ENCODE measurements around the gene LMBR1.
"Not testable (repeated sequence)": the region's sequence is repeated elsewhere in the genome, so short reads cannot be mapped to it uniquely, and the experiment has no call there.

LMBR1 gene

DNA sequence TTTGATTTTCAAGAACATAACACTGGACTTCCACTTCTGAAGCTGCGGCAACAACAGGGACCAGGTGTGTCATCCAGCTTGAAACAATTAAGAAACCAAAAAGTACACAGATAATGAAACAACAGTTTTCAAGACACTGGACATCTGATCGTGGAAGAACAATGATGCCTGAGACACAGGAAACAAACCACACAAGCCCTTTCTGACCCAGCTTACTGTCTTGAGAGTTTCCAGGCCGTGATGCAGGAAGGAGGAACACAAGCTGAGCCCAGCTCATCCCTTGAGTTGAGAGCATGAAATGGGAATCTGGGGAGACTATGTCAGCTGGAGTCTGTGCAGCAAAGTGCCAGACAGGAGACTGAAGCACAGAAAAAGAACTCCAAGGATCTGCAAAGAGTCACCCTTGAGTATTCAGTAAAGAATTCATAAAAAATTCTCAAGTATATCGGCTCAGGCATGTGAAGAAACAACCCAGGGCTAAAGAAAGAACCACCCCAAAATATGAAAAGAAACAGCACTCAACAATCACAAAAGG is 160.8 kb downstream of the LMBR1 start:
- Histone ChIP-seq H3K4me3 (no peak overlapping the region), H3K27ac (no peak overlapping the region), H3K9ac (ENCODE audit: insufficient read length) (no peak overlapping the region), H3K36me3 (ENCODE audit: insufficient read depth, low read length) (no peaks in the 10 kb centered on the region; the same call in 1 of the 2 replicates), H3K9me3 (ENCODE audit: low read depth, low read length) (no peaks in the 10 kb centered on the region; the same call in 1 of the 2 replicates)
- no peak for TF ChIP-seq POLR2AphosphoS5 (IDR thresholded peaks at IDR 0.05; ENCODE audit: borderline replicate concordance, low read depth, low read length)
- no peak for TF ChIP-seq FOXP2 (optimal IDR thresholded peaks at IDR 0.05; ENCODE audit: control extremely low read depth, extremely low read length, insufficient read depth)
- no peak for TF ChIP-seq EZH2 (IDR thresholded peaks at IDR 0.05)
- no peak for DNase-seq (ENCODE audit: low read depth, low spot score)

DNA sequence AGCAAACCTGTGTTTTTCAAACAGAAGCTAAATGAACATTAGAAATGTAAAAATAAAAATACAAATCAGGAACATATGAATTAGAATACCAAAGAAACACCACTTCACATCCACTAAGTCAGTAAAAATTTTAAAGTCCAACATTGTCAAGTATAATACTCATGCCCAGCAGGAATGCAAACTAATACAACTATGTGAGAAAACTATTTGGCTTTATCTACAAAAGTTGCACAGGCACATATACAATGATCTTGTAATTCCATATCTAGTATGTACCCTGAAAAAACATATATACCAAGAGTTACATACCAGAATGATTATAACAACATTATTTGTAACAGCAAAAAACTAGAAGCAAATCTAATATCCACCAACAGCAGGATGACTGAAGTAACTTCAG is 161.3 kb downstream of the LMBR1 start:
- Histone ChIP-seq H3K36me3 (ENCODE audit: insufficient read depth, low read length) (no peaks in the 10 kb centered on the region; the same call in 1 of the 2 replicates), H3K9me3 (ENCODE audit: low read depth, low read length) (no peaks in the 10 kb centered on the region; the same call in 1 of the 2 replicates), H3K9ac (ENCODE audit: insufficient read length) (no peak overlapping the region), H3K4me3 (no peak overlapping the region), H3K27ac (no peak overlapping the region)
- no peak for TF ChIP-seq EZH2 (IDR thresholded peaks at IDR 0.05)
- TF ChIP-seq POLR2AphosphoS5 (IDR thresholded peaks at IDR 0.05; ENCODE audit: borderline replicate concordance, low read depth, low read length), result no peak
- no peak for DNase-seq (ENCODE audit: low read depth, low spot score)

- Histone ChIP-seq H3K27ac (no peak overlapping the region), H3K36me3 (ENCODE audit: insufficient read depth, low read length) (no peaks in the 10 kb centered on the region), H3K4me3 (no peak overlapping the region), H3K9ac (ENCODE audit: insufficient read length) (no peak overlapping the region), H3K9me3 (ENCODE audit: low read depth, low read length) (no peaks in the 10 kb centered on the region)
- TF ChIP-seq FOXP2 (optimal IDR thresholded peaks at IDR 0.05; ENCODE audit: control extremely low read depth, extremely low read length, insufficient read depth) (no peak), POLR2AphosphoS5 (IDR thresholded peaks at IDR 0.05; ENCODE audit: borderline replicate concordance, low read depth, low read length) (no peak), EZH2 (IDR thresholded peaks at IDR 0.05) (no peak)
- no peak for DNase-seq (ENCODE audit: low read depth, low spot score)
These were observed 167.0 kb downstream of the LMBR1 start for GRCh38 chr7:156725936-156726335.

DNA sequence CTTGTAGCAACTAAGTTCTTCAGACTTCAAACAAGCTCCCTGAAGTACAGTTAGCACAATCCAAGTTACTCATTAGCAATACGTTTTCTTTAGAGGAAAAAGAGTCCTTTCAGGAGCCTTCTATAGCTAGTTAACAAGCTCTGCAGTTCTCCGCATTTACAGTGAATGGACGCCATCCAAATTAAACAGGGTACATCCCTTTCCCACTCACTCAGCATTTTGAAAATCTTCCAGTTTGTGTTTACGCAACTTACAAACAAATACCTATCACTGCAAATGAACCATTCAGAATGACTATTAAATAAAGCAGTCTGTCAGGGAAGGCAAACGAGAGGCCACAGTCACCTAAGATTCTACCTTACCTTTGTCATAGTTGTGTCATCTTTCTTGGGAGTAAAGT is 167.9 kb downstream of the LMBR1 start:
- H3K27ac ChIP-seq, result no peak overlapping the region
- H3K9ac ChIP-seq (ENCODE audit: insufficient read length), result no peak overlapping the region
- H3K4me3 ChIP-seq, result no peak overlapping the region
- H3K9me3 ChIP-seq (ENCODE audit: low read depth, low read length), result no peaks in the 10 kb centered on the region
- no peak for DNase-seq (ENCODE audit: low read depth, low spot score)
- no peaks in the 10 kb centered on the region for H3K36me3 ChIP-seq (ENCODE audit: insufficient read depth, low read length)
- TF ChIP-seq EZH2 (IDR thresholded peaks at IDR 0.05), result no peak
- TF ChIP-seq FOXP2 (optimal IDR thresholded peaks at IDR 0.05; ENCODE audit: control extremely low read depth, extremely low read length, insufficient read depth), result no peak
- no peak for TF ChIP-seq POLR2AphosphoS5 (IDR thresholded peaks at IDR 0.05; ENCODE audit: borderline replicate concordance, low read depth, low read length)

DNA sequence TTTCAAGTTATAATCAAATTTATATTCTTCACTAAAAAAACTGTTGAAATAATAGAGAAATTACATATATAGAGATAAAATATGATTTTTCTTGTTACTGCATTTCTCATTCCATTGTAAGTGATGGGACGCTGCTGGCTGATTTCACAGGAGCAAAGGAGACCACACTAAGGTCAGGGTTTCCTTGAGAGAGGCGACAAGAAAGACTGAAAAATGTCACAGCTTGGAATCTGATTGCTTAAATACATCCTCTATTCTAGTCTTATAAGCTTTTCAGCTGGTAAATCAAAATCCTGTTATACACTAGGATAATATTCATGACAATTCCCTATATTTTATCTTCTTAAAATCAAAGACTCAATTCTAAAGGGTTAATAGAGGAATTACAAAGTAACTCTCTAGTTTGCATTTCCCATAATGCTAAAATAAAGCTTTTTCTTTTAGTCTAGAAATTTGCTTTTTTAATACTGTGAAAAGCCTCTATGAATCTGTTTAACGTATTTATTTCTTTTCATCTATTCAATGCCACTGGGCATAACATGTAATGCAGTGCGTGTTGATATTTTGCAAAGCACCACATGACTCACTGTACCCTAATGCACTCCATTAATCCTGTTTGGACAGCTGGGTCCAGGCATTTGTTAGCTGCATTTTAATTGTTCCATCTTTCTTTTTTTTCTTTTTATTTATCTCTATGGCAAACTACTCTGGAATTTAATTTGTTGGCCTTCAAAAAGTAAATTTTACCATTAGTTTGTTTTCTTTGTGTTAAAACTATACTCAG is 170.7 kb downstream of the LMBR1 start:
- TF ChIP-seq POLR2AphosphoS5 (IDR thresholded peaks at IDR 0.05; ENCODE audit: borderline replicate concordance, low read depth, low read length), result no peak
- TF ChIP-seq EZH2 (IDR thresholded peaks at IDR 0.05), result no peak
- TF ChIP-seq FOXP2 (optimal IDR thresholded peaks at IDR 0.05; ENCODE audit: control extremely low read depth, extremely low read length, insufficient read depth), result no peak
- no peak overlapping the region for H3K27ac ChIP-seq
- no peak for DNase-seq (ENCODE audit: low read depth, low spot score)
- no peak overlapping the region for H3K9ac ChIP-seq (ENCODE audit: insufficient read length)
- H3K9me3 ChIP-seq (ENCODE audit: low read depth, low read length), result no peaks in the 10 kb centered on the region
- no peak overlapping the region for H3K4me3 ChIP-seq
- H3K36me3 ChIP-seq (ENCODE audit: insufficient read depth, low read length), result no peaks in the 10 kb centered on the region

DNA sequence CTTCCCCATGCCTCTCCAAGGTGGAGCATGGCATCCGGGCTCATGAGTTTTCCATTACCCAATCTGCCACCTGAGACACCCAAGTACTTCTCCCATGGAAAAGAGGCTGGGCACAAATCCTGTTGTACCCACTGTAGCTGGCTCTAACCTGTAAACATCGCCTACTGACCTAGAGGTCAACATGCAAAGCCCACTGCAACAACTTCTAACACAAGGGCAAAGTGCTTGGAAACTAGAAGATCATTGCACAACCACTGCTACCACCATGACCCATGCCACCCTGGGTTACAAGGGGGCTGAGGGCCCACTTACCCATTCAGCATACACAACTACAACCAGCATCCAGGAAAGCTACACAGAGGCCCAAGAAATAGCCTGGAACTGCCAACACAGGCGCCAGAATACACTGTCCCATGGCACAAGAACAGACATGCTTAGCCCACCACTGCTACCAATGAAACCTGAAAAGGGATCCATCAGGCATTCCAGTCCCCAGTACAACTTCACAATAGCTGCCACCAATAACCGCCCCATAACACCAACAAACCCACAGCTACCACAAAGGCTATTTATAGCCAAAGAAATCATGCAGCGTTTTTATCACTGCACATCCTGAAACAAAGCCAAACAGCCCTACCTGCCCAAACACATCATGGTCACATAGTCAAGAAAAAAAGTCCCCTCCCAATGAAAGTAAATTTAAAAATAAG is 189.1 kb downstream of the LMBR1 start:
- Histone ChIP-seq H3K36me3 (ENCODE audit: insufficient read depth, low read length) (no peaks in the 10 kb centered on the region), H3K27ac (no peak overlapping the region), H3K9ac (ENCODE audit: insufficient read length) (no peak overlapping the region), H3K4me3 (no peak overlapping the region), H3K9me3 (ENCODE audit: low read depth, low read length) (no peaks in the 10 kb centered on the region)
- DNase-seq (ENCODE audit: low read depth, low spot score), result no peak
- TF ChIP-seq FOXP2 (optimal IDR thresholded peaks at IDR 0.05; ENCODE audit: control extremely low read depth, extremely low read length, insufficient read depth), result no peak
- no peak for TF ChIP-seq POLR2AphosphoS5 (IDR thresholded peaks at IDR 0.05; ENCODE audit: borderline replicate concordance, low read depth, low read length)
- TF ChIP-seq EZH2 (IDR thresholded peaks at IDR 0.05), result no peak

- TF ChIP-seq FOXP2 (optimal IDR thresholded peaks at IDR 0.05; ENCODE audit: control extremely low read depth, extremely low read length, insufficient read depth), result no peak
- no peak for TF ChIP-seq POLR2AphosphoS5 (IDR thresholded peaks at IDR 0.05; ENCODE audit: borderline replicate concordance, low read depth, low read length)
- no peak for TF ChIP-seq EZH2 (IDR thresholded peaks at IDR 0.05)
- Histone ChIP-seq H3K36me3 (ENCODE audit: insufficient read depth, low read length) (no peaks in the 10 kb centered on the region), H3K9me3 (ENCODE audit: low read depth, low read length) (no peaks in the 10 kb centered on the region), H3K27ac (no peak overlapping the region), H3K4me3 (no peak overlapping the region), H3K9ac (ENCODE audit: insufficient read length) (no peak overlapping the region)
- DNase-seq (ENCODE audit: low read depth, low spot score), result no peak
These were observed 189.8 kb downstream of the LMBR1 start for GRCh38 chr7:156703209-156703608.

DNA sequence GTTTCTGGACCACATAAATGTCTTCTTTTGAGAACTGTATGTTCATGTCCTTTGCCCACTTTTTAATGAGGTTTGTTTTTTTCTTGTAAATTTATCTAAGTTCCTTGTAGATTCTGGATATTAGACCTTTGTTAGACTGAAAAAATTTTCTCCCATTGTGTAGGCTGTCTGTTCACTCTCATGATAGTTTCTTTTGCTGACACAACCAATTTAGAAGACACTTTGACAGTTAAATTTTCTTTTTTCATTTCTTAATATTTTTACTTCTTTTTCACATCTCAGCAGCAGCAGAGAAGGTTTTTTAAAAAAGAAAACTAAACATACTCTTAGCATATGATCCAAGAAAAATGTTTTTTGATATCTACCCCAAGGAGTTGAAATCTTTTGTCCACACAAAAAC is 190.6 kb downstream of the LMBR1 start:
- H3K9me3 ChIP-seq (ENCODE audit: low read depth, low read length), result no peaks in the 10 kb centered on the region
- DNase-seq (ENCODE audit: low read depth, low spot score), result no peak
- TF ChIP-seq FOXP2 (optimal IDR thresholded peaks at IDR 0.05; ENCODE audit: control extremely low read depth, extremely low read length, insufficient read depth), result no peak
- no peak for TF ChIP-seq EZH2 (IDR thresholded peaks at IDR 0.05)
- TF ChIP-seq POLR2AphosphoS5 (IDR thresholded peaks at IDR 0.05; ENCODE audit: borderline replicate concordance, low read depth, low read length), result no peak
- no peak overlapping the region for H3K9ac ChIP-seq (ENCODE audit: insufficient read length)
- H3K36me3 ChIP-seq (ENCODE audit: insufficient read depth, low read length), result no peaks in the 10 kb centered on the region
- no peak overlapping the region for H3K27ac ChIP-seq
- no peak overlapping the region for H3K4me3 ChIP-seq

GRCh38 chr7:156701787-156702186 is 191.2 kb downstream of the LMBR1 start:
- not testable (repeated sequence) for H3K9ac ChIP-seq (ENCODE audit: insufficient read length); H3K36me3 ChIP-seq (ENCODE audit: insufficient read depth, low read length); DNase-seq (ENCODE audit: low read depth, low spot score); H3K27ac ChIP-seq; H3K4me3 ChIP-seq; H3K9me3 ChIP-seq (ENCODE audit: low read depth, low read length)

DNA sequence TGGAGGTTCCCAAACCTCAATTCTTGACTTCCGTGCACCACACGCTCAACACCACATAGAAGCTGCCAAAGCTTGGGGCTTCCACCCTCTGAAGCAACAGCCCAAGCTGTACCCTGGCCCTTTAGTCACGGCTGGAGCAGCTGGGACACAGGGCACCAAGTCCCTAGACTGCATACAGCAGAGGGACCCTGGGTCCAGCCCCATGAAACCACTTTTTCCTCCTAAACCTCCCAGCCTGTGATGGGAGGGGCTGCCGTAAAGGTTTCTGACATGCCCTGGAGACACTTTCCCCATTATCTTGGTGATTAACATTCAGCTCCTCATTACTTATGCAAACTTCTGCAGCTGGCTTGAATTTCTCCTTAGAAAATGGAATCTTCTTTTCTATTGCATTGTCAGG is 194.5 kb downstream of the LMBR1 start:
- H3K9me3 ChIP-seq (ENCODE audit: low read depth, low read length); H3K4me3 ChIP-seq; H3K36me3 ChIP-seq (ENCODE audit: insufficient read depth, low read length); H3K27ac ChIP-seq; H3K9ac ChIP-seq (ENCODE audit: insufficient read length); DNase-seq (ENCODE audit: low read depth, low spot score): not testable (repeated sequence)

DNA sequence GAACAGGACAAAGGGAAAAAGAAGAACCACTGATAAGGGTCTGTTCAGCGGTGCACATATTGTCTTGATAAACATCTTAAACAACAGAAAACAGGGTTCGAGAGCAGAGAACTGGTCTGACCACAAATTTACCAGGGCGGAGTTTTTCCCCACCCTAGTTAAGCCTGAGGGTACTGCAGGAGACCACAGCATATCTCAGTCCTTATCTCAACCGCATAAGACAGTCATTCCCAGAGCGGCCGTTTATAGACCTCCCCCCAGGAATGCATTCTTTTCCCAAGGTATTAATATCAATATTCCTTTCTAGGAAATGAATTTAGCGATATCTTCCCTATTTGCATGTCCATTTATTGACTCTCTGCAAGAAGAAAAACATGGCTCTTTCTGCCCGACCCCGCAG is 195.7 kb downstream of the LMBR1 start:
- not testable (repeated sequence) for H3K9me3 ChIP-seq (ENCODE audit: low read depth, low read length); DNase-seq (ENCODE audit: low read depth, low spot score); H3K36me3 ChIP-seq (ENCODE audit: insufficient read depth, low read length); H3K4me3 ChIP-seq; H3K27ac ChIP-seq; H3K9ac ChIP-seq (ENCODE audit: insufficient read length)

All from SK-N-MC (cell line).